ENCODE measurements around the gene TIGD1.

GRCh38 chr2:232508251-232508650 lies 42.1 kb downstream of the TIGD1 start:
- TF ChIP-seq ZNF274 (IDR thresholded peaks at IDR 0.05; ENCODE audit: low read depth, low read length) (no peak), YY1 (IDR thresholded peaks at IDR 0.05; ENCODE audit: insufficient read depth, insufficient read length) (no peak), SUZ12 (IDR thresholded peaks at IDR 0.05; ENCODE audit: extremely low read depth, insufficient read depth, insufficient read length) (no peak)
